GM12875 (cell line): ENCODE data around the gene TOR1AIP2.

Experiments used
- H3K4me3 ChIP-seq: one replicate; pipeline ENCODE4 v1.5.1; 2011; ENCODE audit warnings: low read depth, low read length, control low read depth
- CTCF ChIP-seq: IDR thresholded peaks from 2 replicates; pipeline ENCODE4 v1.5.1; 2011; ENCODE audit warnings: low read depth, mild to moderate bottlenecking, control low read depth, inconsistent platforms, low read length, moderate library complexity, borderline replicate concordance; ENCODE audit not compliant: insufficient read depth

TOR1AIP2 gene

GRCh38 chr1:179888071-179888470, 10.5 kb upstream of the TOR1AIP2 start:
- H3K4me3 ChIP-seq, result no peak overlapping the region
- no peak for TF ChIP-seq CTCF

- peak overlapping the region; percentile 75 for H3K4me3 ChIP-seq
- no peak for TF ChIP-seq CTCF
Measured at GRCh38 chr1:179883745-179884138, 6.1 kb upstream of the TOR1AIP2 start.

- TF ChIP-seq CTCF, result no peak
- H3K4me3 ChIP-seq, result peak overlapping the region; percentile 75
Measured at GRCh38 chr1:179883040-179883744, 5.6 kb upstream of the TOR1AIP2 start.

GRCh38 chr1:179882253-179883039, 4.8 kb upstream of the TOR1AIP2 start, which contains the start of gene TOR1AIP1:
TSS of gene TOR1AIP1 (plus strand) at chr1:179882285. CDS start at chr1:179882503, 218 bp downstream.
- H3K4me3 ChIP-seq, result peak within 1 kb of the TSS; percentile 83
- 0 out of 2 replicates have a peak, but pooled peaks have one; percentile 30 for TF ChIP-seq CTCF

GRCh38 chr1:179881642-179882252, 4.1 kb upstream of the TOR1AIP2 start:
- peak overlapping the region; percentile 83 for H3K4me3 ChIP-seq
- no peak for TF ChIP-seq CTCF

GRCh38 chr1:179879797-179880196, 2.2 kb upstream of the TOR1AIP2 start:
- TF ChIP-seq CTCF, result no peak
- no peak overlapping the region for H3K4me3 ChIP-seq
